Hematopoietic multipotent progenitor cell treated with erythropoietin and hydrocortisone succinate and interleukin-3 and kit ligand, for 17 days (in vitro differentiated cells): Measurements from ENCODE around the gene INO80E.
"Not testable (repeated sequence)": the region's sequence is repeated elsewhere in the genome, so short reads cannot be mapped to it uniquely, and the experiment has no call there.

ENCODE experiments used
- DNase-seq: peaks from one replicate; pipeline ENCODE4 v3.0.0-alpha.2; 2015; ENCODE audit warnings: low spot score

The INO80E gene

DNA sequence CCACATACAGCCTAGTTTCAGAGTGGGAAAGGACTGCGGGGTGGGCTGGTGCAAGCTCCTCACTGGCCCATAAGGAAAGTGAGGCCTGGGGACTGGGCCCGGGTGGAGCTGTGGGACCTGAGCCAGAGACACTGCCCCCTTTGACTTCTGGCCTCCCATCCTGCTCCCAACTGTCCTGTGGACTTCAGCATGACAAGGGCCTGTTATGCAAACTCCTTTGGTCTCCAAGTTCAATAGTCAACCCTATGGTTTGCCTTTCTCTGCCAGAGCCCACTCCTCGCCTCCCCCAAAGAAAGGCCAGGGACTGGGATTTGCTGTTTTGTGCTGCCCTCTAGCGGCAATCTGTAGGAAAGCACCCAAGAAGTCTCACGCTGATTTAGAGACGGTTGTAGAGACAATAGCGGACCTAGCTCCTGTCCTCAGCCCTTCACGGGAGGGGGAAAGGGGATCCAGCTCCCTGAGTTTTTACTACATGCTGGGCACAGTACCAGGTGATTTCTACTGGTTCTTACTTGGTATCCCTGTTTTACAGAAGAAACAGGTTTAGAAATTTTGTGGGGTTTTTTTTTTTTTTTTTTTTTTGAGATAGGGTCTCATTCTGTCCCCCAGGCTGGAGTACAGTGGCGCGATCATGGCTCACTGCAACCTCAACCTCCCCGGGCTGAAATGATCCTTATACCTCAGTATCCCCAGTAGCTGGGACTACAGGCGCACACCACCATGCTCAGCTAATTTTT, 36.2 kb downstream of the INO80E start:
- peak; percentile 77 for DNase-seq

DNA sequence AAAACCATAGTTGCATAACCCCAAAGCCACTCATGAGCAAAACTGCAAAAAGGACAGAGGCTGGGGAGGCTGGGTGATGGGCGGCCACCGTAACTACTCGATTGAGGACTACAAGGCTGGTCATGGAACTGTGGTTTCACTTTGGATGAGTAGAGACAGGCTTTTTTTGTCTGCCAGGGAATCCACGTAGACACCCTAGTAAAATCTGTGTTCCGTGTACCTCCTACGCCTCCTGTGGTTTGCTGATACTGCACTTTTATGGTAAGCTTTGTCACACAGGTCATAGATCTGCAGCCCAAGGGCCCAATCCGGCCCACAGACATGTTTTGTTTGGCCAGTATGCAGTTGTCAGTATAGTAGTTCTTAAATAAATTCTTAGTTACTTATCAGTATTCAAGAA, 37.2 kb downstream of the INO80E start:
- DNase-seq, result no peak

DNA sequence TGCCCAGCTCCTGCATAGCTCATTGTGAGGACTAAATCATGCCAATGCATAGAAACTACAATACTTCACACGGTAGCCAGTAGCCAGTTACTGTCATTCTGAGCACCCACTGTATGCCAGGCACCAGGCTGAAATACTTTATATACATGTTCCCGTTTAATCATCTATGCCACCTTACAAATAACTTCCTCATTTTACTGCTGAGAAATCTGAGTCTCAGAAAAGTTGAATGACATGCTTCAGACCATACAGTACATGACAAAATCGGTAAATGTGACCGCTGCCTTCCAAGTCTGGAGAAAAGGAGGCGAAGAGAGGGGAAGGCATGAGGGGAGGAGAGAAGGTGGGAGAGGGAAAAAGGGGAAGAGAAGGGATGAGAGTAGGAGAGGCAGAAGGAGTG, 44.2 kb downstream of the INO80E start:
- no peak for DNase-seq

DNA sequence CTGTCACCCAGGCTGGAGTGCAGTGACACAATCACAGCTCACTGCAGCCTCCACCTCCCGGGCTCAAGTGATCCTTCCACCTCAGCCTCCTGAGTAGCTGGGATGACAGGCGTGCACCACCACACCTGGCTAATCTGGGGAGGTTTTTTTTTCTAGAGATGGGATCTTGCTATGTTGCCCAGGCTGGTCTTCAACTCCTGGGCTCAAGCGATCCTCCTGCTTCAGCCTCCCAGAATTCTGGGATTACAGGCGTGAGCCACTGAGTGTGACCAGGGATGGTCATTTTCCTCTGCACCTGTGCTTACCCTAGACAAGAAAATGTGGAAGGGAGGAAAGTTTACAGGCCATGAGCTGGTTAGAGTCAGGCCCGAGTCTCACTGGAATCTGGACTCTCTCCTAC, 44.6 kb downstream of the INO80E start:
- DNase-seq, result not testable (repeated sequence)

DNA sequence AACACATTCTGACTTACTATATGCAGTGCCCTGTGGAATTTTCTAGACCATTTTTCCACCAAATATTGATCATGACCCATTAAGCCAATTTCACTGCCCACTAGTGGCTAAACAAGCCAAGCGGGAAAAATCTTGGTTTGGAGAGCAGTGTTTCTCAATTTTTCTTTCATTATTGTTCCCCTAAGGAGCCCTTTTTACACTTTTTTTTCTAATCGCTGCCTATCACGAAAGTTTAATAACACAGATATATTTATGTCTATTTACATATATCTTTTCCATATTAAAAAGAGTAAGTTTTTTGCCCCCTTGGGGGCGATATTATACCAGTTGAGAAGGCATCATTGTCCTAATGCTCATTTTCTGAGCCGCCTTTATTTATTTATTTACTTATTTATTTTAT, 45.8 kb downstream of the INO80E start:
- peak; percentile 40 for DNase-seq

DNA sequence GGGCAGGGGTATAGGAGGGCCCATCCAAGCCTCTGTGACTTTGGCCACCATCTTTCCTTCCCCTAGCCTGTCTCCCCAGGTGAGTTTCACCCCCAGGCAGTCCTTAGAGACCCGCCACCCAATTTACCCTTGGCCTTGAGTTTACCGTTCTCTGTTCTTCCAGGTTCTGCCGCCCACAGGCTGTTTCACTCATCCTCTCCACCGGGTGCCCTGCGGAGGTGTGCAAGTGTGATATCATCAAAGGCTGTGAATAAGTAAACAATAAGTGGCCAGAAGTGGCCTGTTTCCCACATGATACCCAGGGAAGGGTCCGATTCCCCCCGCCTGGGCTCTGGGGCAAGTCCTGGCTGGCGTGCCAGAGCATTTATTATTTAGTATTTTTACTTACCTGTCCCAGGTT, 50.1 kb downstream of the INO80E start:
- no peak for DNase-seq

DNA sequence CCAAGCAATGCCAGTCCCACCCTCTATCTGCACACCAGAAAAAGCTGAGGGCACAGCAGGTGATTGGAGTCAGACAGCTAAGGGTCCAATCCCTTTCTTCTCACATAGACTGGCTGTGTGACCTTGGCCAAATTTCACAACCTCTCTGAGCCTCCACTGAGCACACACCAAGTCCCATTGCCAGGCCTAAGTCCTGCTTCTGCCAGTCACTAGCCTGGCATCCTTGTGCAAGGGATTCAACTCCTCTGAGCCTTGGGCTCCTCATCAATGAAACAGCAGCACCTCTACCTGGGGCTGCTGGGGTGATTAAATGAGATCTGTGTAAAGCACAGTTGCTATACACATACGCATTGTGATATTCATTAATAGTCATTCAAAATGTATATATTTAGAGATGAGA, 50.5 kb downstream of the INO80E start:
- DNase-seq, result no peak

DNA sequence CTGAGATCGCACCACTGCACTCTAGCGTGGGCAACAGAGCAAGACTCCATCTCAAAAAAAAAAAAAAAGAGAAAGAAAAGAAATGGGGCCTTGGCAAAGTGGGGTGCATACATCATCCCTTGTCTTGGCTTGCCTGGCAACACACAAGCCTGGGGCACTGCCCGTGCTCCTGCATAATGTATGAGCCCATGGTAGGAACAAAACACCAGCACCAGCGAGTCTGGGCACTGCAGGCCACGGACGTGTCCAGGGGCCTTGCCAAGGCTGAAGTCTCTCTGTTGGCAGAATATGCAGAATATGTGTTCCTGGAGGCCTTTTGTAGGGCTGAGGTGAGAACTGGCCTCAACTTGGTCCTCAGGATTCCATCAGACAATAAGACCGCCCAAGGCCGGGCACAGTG, 53.8 kb downstream of the INO80E start:
- no peak for DNase-seq

DNA sequence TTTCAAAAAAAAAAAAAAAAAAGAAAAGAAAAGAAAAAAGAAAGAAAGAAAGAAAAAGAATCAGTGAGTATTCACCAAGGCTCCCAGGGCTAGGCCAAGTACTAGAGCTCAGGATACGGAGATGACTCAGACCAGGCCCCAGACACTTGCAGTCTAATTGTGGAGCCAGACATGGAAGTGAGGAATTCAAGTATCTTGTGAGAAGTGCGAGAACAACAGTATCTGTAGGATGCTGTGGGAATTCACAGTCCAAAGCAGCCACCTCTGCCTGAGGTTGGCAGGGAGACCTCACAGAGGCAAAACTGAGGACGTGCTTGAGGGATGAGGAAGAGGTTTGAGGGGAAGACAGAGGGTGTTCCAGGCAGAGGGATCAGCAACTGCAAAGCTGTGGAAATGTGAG, 55.5 kb downstream of the INO80E start:
- no peak for DNase-seq

DNA sequence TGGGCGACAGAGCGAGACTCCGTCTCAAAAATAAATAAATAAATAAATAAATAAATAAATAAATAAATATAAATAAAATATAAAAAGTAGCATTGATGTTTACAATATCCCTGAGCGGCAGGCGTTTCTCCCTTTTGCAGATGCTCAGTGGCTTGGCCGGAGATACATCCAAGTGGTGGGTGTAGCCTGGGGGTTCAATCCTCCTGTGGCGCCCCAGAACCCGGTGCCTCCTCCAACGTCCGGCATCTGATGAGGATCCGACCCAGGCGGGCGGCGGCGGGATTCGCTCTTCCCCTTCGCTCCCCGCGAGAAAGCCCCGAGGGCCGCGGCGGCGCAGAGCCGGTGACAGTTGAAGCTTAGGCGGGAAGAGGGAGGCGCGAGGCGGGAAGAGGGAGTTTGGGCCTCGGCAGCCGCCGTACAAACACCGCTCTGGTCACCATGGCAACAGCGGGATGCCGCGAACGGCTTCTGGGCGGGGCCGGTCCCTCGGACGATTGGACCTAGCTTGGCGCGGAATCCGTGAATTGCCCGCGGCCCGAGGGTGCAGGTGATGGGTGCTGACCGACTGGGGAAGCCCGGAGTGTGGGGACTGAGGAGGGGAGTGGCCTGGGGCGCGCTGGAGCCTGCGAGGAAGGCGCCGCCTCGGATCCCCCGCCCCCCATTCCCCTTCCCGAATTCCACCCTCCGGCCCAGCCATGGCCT, 56.8 kb downstream of the INO80E start:
- DNase-seq, result peak; percentile 84

DNA sequence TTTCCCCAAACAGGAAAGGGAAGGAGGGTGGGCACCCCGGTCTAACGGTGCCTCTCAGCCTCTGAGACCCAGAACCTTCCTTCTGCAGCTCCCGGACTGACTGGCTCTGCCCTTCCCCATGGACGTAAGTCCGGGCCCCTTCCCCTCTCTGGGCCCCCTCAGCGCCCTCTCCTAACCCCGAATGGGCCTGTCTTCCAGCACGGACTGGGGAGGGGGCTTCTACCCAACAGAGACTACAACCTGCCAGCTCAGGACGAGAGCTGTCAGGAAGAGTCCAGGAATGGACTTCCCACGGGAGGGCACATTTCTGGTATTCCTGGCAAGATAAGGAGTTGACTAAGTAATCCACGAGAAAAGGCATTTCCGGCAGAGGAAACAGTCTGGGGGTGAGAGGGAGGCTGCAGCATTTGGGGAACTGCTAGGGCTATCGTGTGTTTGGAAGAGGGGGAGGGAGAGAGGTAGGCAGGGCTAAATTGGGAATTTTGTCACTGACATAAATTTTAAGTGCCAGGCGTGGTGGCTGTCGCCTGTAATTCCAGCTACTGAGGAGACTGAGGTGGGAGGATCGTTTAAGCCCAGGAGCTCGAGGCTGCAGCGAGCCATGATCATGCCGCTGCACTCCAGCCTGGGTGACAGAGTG, 57.5 kb downstream of the INO80E start:
- DNase-seq, result no peak

DNA sequence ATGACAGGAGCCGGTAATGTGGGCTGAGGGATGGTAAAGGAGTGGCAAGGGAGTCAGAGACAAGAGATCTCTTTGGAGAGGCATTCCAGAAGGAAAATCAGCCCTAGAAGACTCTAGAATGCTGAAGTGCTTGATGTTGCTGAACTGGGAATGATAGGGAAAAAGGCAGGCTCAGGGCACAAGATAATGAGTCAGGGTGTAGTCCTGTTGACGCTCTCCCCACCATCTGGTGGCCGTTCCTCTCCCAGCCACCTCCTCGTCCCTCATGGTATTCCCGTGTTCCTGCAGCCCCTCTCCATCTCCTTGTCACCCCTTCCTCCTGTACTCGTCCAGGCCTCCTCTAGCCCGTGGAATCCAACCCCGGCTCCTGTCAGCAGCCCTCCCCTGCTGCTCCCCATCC, 58.4 kb downstream of the INO80E start:
- no peak for DNase-seq

DNA sequence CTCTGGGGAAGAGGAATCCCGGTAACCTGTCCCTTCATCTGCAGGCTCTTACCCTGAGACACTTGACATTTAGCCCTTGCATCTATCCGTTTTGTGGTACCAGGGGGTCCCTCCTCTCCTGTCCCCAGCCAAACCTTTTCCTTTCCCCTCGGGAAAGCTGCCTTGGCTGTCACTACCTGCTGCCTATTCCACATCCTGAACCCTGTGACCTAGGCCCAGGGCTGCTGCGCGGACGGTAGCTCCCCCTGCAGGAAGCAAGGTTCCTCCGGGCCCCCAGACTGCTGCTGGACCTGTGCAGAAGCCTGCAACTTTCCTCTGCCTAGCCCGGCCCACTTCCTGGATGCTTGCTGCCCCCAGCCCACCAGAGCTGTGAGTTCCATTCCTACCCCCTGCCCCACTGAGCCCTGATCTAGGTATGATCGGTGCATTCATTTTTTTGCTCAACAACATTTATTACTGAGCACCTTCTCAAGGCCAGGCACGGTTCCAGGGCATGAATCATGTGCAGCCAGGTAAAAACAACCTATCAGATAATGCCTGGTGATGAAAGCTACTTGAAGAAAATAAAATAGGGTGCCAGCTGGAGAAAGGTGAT, 59.0 kb downstream of the INO80E start:
- DNase-seq, result peak; percentile 37
